HG02571 (cell line): ENCODE results near the gene ATP2C1.

Experiments
- ATAC-seq: cut with Tn5 transposase; IDR thresholded peaks from one replicate; pipeline ENCODE4 v1.9.1; 2021; ENCODE audit warnings: mild to moderate bottlenecking, moderate library complexity; ENCODE audit not compliant: unreplicated experiment

Gene ATP2C1

DNA sequence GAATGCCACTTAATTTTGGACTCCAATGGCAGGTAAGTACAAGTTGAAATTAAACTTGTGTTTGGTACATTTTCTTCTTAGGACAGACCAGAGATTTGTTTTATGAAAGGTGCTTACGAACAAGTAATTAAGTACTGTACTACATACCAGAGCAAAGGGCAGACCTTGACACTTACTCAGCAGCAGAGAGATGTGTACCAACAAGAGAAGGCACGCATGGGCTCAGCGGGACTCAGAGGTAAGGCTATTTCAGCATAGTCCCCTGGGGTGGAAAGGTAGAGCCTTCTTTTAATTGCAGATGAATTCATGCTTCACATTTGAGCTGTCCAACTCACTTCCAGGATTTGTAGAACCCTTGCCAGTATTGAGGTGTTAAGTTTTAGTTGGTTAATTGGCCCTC, 81.4 kb downstream of the ATP2C1 start:
- ATAC-seq = no peak

DNA sequence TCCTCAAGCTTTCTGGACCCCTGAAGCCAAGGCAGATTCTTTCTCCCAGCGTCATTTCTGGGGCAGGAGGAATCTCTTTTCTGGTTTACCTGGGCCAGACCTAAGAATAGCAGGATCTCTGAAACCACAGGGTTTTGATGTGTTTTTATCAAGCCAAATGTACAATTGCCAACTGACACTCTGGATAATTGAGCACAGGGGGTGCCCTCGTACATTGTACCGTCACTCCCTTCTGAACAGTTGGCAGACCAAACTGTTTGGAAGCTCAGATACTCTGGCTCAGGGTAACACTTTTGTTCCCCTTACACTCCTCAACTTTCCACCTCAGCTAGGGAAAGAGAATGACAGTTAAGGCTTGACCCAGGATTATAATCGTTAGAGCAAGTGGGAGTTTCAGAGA, 82.8 kb downstream of the ATP2C1 start:
- ATAC-seq = no peak

DNA sequence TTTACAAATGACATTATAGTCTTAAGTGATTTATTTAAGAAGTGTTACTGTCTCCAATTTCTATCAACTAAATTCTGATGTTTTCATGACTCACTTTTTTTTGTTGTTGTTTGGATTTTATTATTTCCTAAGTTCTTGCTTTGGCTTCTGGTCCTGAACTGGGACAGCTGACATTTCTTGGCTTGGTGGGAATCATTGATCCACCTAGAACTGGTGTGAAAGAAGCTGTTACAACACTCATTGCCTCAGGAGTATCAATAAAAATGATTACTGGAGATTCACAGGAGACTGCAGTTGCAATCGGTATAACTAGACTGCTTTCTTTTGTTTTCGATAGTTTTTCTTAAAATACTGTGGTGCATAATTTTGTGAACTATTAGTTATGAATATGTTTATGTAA, 85.2 kb downstream of the ATP2C1 start:
- no peak for ATAC-seq

DNA sequence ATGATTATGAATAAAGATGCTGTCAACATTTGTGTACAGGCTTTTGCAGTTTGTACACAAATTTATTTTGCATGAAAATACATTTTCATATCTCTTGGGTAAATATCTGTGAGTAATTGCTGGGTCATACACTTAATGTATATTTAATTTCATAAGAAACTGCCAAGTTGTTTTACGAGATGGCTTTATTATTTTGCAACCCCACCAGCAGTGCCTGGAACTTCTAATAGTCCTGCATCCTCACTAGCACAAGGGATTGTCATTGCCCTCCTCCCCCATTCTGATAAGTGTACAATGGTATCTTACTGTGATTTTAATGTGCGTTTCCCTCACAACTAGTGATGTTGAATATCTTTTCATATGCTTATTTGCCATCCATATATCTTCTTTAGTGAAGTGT, 87.6 kb downstream of the ATP2C1 start:
- no peak for ATAC-seq

- no peak for ATAC-seq
Measured at GRCh38 chr3:130990282-130990681, 96.4 kb downstream of the ATP2C1 start.

GRCh38 chr3:130991126-130991525, 97.2 kb downstream of the ATP2C1 start:
- no peak for ATAC-seq

- ATAC-seq = no peak
Measured at GRCh38 chr3:130992344-130992743, 98.5 kb downstream of the ATP2C1 start.

DNA sequence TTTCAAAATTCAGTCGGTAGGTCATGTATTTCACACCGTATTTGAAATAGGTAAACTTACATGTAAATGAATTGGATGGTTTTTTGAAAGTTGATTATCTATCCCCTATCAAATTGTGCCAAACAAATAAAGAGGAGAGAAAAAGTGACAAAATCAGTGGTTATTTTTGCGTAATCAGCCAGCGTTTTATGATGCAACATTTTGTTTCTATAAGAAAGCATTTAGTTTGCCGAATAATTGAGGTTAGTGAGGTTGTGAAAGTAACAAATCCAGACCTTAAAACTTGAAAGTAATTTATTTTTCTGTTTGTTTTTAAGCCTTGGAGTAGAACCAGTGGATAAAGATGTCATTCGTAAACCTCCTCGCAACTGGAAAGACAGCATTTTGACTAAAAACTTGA, 103.4 kb downstream of the ATP2C1 start:
- ATAC-seq = no peak

DNA sequence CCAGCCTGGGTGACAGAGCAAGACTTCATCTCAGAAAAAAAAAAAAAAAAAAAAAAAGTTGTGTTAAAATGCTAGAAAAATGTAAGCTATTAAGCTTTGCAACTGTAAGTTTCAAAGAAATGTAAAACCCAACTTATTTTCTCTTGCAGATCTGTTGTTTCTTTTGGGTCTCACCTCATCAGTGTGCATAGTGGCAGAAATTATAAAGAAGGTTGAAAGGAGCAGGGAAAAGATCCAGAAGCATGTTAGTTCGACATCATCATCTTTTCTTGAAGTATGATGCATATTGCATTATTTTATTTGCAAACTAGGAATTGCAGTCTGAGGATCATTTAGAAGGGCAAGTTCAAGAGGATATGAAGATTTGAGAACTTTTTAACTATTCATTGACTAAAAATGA, 107.2 kb downstream of the ATP2C1 start:
- ATAC-seq = no peak

- ATAC-seq = no peak
Measured at GRCh38 chr3:131004603-131005002, 110.7 kb downstream of the ATP2C1 start.

DNA sequence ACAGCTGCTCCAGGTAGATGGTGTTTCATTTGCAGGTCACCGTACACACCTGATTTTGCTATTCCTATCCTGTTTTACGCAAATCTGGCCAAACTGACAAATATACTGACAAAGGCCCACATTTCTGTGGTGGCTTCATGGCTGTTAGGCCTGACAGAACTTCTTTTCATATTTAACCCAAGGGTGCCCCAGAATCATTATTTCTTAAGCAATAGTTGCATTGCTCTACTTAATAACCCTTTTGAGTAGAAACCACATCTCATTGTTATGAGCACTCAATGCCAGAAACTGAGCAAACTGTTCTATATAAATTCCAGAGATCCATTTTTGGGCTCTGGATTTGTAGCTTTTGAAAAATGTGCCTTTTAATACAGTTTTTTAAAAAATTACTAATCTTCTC, 113.4 kb downstream of the ATP2C1 start:
- ATAC-seq = no peak

GRCh38 chr3:131007782-131008181, 113.9 kb downstream of the ATP2C1 start:
- no peak for ATAC-seq

GRCh38 chr3:131008326-131008725, 114.4 kb downstream of the ATP2C1 start:
- no peak for ATAC-seq

GRCh38 chr3:131009698-131010097, 115.8 kb downstream of the ATP2C1 start:
- ATAC-seq = no peak

GRCh38 chr3:131018970-131019369, 125.1 kb downstream of the ATP2C1 start:
- ATAC-seq = no peak

- ATAC-seq = no peak
Measured at GRCh38 chr3:131020122-131020693, 126.3 kb downstream of the ATP2C1 start.

DNA sequence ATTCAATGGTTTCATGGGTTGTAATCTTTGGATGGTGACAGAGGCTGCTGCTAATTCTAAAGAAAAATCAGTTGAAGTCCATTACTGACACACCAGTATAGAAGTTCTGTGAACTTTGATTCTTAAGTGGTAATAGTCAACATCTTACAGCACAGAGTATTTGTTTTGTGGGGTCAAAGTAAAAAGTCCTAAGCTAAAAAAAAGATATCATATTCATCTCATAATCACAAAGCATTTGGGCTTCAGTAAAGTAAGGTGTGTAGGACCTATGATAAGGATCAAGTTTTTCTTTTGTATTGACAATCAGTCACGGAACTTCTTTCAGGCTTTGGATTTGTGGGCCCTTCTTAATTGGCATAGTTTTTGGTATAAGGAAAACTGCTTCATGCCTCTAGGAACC, 131.7 kb downstream of the ATP2C1 start:
- no peak for ATAC-seq

DNA sequence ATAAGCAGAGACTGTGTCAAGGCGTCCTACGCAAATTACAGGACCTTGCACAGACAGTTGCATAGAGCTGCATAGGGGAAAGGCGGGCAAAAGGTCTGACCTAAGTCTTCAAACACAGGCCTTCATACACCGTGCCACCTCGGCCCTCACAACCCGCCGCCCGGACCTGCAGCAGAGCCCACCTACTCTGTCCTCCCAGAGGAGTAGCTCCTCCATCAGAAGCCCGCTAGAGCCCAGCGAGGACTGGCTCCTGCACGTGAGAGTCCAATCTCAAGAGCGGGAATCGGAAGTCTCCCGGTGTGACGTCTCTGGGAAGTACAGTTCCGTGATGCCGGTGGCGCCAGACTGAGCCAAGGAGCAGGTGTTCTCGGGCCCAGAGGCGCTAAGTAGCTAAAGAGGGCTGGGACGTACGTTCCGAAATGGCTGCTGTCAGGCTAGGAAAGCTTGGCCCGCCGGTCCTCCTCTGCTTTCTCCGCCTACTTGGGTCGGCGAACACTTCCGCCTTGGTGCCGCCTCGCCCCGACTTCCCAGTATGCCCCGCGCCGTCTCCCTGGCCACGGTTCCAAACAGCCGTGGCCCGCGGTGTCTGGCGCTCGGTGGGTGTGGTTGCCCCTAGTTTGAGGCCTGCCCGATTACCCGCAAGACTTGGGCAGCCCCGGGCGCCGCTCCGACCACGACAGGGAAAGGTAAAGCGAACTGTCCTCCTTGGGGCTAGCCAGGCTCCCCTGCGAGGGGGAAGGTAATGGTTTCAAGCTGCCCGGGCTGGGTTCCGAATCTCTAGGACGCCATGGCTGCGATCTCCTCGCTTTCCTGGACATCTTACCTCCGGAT, 132.7 kb downstream of the ATP2C1 start, which contains the start of the genes ASTE1 and NEK11:
Gene ASTE1, minus strand, starts transcription at position 505 of the 831 bp plus-strand sequence. CDS start 1,519 bp downstream, outside the sequence.
Gene NEK11, plus strand, starts transcription at position 557 of the 831 bp plus-strand sequence. CDS start 2,832 bp downstream, outside the sequence.
- ATAC-seq = peak; percentile 99

GRCh38 chr3:131028844-131029243, 135.0 kb downstream of the ATP2C1 start:
- no peak for ATAC-seq

GRCh38 chr3:131031660-131032059, 137.8 kb downstream of the ATP2C1 start:
- ATAC-seq = no peak

GRCh38 chr3:131033480-131034080, 139.7 kb downstream of the ATP2C1 start:
- ATAC-seq = no peak
